GM12874 (cell line): ENCODE data around the gene DYNC2H1.

ENCODE experiments used
- CTCF ChIP-seq: IDR thresholded peaks from 2 replicates; pipeline ENCODE4 v1.5.1; 2011; ENCODE audit warnings: low read depth, mild to moderate bottlenecking, control low read depth, low read length, moderate library complexity; ENCODE audit not compliant: insufficient read depth

The DYNC2H1 gene

GRCh38 chr11:103325686-103326069, 216.5 kb downstream of the DYNC2H1 start:
- no peak for TF ChIP-seq CTCF

- peak; percentile 71 for TF ChIP-seq CTCF
Observed at GRCh38 chr11:103326070-103326794, 217.0 kb downstream of the DYNC2H1 start.

GRCh38 chr11:103327721-103328120, 218.5 kb downstream of the DYNC2H1 start:
- TF ChIP-seq CTCF, result no peak

- no peak for TF ChIP-seq CTCF
Observed at GRCh38 chr11:103332409-103332808, 223.2 kb downstream of the DYNC2H1 start.

GRCh38 chr11:103338621-103339484, 229.6 kb downstream of the DYNC2H1 start:
- TF ChIP-seq CTCF, result no peak

- TF ChIP-seq CTCF, result no peak
Observed at GRCh38 chr11:103339485-103339857, 230.2 kb downstream of the DYNC2H1 start.

GRCh38 chr11:103340956-103341355, 231.7 kb downstream of the DYNC2H1 start:
- no peak for TF ChIP-seq CTCF
